HepG2 (cell line): ENCODE data around the gene CALD1. TPM values are rescaled to one million over a fixed set of nuclear protein-coding genes. Genes with fewer than 3 reads are reported as not detected.

Experiments
- ATAC-seq: fragments of 200-7000 bp; cut with Tn5 transposase; 3 replicates; pipeline ENCODE4 v1.9.1; 2020; ENCODE audit warnings: mild to moderate bottlenecking, moderate library complexity
- BruUV-seq: library from RNA; stranded (reverse); fragments of 400-500 nt; replicated peaks from 2 replicates; lab custom pipeline; 2021; lab: Mats Ljungman, UMichigan
- CTCF ChIA-PET: fragments of 300-600 bp; formaldehyde crosslinking; extraction: SDS; loops from one replicate; lab custom pipeline; 2021; ENCODE audit warnings: low total read pairs, inconsistent platforms, low intra/inter-chr PET ratio; lab: Yijun Ruan, JAX
- POLR2A ChIA-PET: fragments of 350-600 bp; sonication (Branson Sonifier 250); formaldehyde crosslinking; loops from one replicate; lab custom pipeline; 2020; ENCODE audit warnings: antibody characterized with exemption, inconsistent platforms; lab: Yijun Ruan, JAX
- DNase-seq: peaks from one replicate; pipeline ENCODE4 v3.0.0-alpha.2; 2015; ENCODE audit warnings: low spot score
- FAIRE-seq: peaks from 3 replicates; lab custom pipeline; 2011; peaks lifted over from hg19 to GRCh38; lab: Jason Lieb, UNC
- H2AFZ ChIP-seq: one replicate; pipeline ENCODE4 v1.6.1; 2011; ENCODE audit warnings: low read length, inconsistent platforms
- H3K27ac ChIP-seq: fragments of 300-600 bp; 3 replicates; pipeline ENCODE4 v1.8.0; 2011; ENCODE audit warnings: mixed run types, mild to moderate bottlenecking, mixed read lengths, low read length, inconsistent platforms; ENCODE audit not compliant: insufficient read depth; ENCODE audit errors: extremely low read length
- H3K27me3 ChIP-seq, 2 experiments: fragments of 200-600 bp in 1 of 2; 2 replicates in 1 of 2; 3 replicates in 1 of 2; pipeline versions ENCODE4 v1.6.0 to v1.8.0; 2011; ENCODE audit warnings: low read length in 2 of 2, mild to moderate bottlenecking in 2 of 2, moderate library complexity in 2 of 2, inconsistent platforms in 1 of 2; ENCODE audit not compliant: insufficient read depth in 2 of 2, control insufficient read depth in 1 of 2
- H3K36me3 ChIP-seq, 2 experiments: fragments of 200-600 bp in 1 of 2; replicated peaks in 1 of 2; 2 replicates in 1 of 2; 3 replicates in 1 of 2; pipeline versions ENCODE4 v1.5.1 to v1.8.0; 2011; ENCODE audit warnings: low read length in 2 of 2, inconsistent platforms in 1 of 2; ENCODE audit not compliant: insufficient read depth in 2 of 2, control insufficient read depth in 1 of 2
- H3K4me1 ChIP-seq: 2 replicates; pipeline ENCODE4 v1.5.1; 2012; ENCODE audit warnings: low read length, inconsistent platforms; ENCODE audit not compliant: insufficient read depth
- H3K4me2 ChIP-seq: 2 replicates; pipeline ENCODE4 v1.6.0; 2011; ENCODE audit warnings: low read depth, low read length, inconsistent platforms
- H3K4me3 ChIP-seq, 3 experiments: fragments of 200-600 bp in 1 of 3; sonication (generic), shearing (Covaris generic) in 1 of 3; replicated peaks in 1 of 3; 2 replicates each; pipeline ENCODE4 v1.5.1; 2011 to 2016; ENCODE audit warnings: low read length in 3 of 3, inconsistent platforms in 2 of 3, low read depth in 2 of 3, mild to moderate bottlenecking in 2 of 3, control low read depth in 1 of 3, mixed read lengths in 1 of 3; ENCODE audit not compliant: insufficient read depth in 1 of 3
- H3K79me2 ChIP-seq: one replicate; pipeline ENCODE4 v1.6.1; 2011; ENCODE audit warnings: low read length, inconsistent platforms; ENCODE audit not compliant: insufficient read depth
- H3K9ac ChIP-seq: 2 replicates; pipeline ENCODE4 v1.6.0; 2011; ENCODE audit warnings: mild to moderate bottlenecking, low read depth, low read length, inconsistent platforms; ENCODE audit not compliant: insufficient read depth
- H3K9me3 ChIP-seq: 2 replicates; pipeline ENCODE4 v1.5.1; 2012; ENCODE audit warnings: mild to moderate bottlenecking, low read length
- H4K20me1 ChIP-seq: 2 replicates; pipeline ENCODE4 v1.6.0; 2011; ENCODE audit warnings: inconsistent platforms, mild to moderate bottlenecking, low read length, moderate library complexity; ENCODE audit not compliant: insufficient read depth
- FOXO1 ChIP-seq: sonication (generic); formaldehyde crosslinking; IDR thresholded peaks from 2 replicates; pipeline ENCODE4 v1.4.0; 2020; ENCODE audit warnings: missing genetic modification reagents
- GATAD1 ChIP-seq: IDR thresholded peaks from 2 replicates; pipeline ENCODE4 v1.6.1; 2016; ENCODE audit warnings: missing genetic modification reagents, missing compliant biosample characterization
- GATAD2A ChIP-seq: IDR thresholded peaks from 2 replicates; pipeline ENCODE4 v1.6.1; 2016
- GZF1 ChIP-seq: sonication (generic); formaldehyde crosslinking; IDR thresholded peaks from 2 replicates; pipeline ENCODE4 v1.5.1; 2020; ENCODE audit warnings: mild to moderate bottlenecking, missing genetic modification reagents
- HNF4A ChIP-seq: sonication (generic); formaldehyde crosslinking; IDR thresholded peaks from 2 replicates; pipeline ENCODE4 v1.4.0; 2020; ENCODE audit warnings: missing genetic modification reagents
- HNF4G ChIP-seq, 2 experiments: sonication (generic) in 1 of 2; formaldehyde crosslinking in 1 of 2; IDR thresholded peaks; 2 replicates each; pipeline versions ENCODE4 v1.4.0 to v1.6.1; 2011 to 2020; ENCODE audit warnings: borderline replicate concordance in 2 of 2, low read depth in 2 of 2, mild to moderate bottlenecking in 2 of 2, low read length in 1 of 2, missing genetic modification reagents in 1 of 2, moderate library complexity in 1 of 2
- LCORL ChIP-seq, 2 experiments: fragments of 450-650 bp in 1 of 2; sonication (generic) in 1 of 2; formaldehyde crosslinking in 1 of 2; IDR thresholded peaks; 2 replicates each; pipeline versions ENCODE4 v1.5.0 to v1.6.1; 2017 to 2020; ENCODE audit warnings: antibody characterized with exemption in 1 of 2, missing genetic modification reagents in 1 of 2
- NCOR1 ChIP-seq: fragments of 200-600 bp; sonication (generic); IDR thresholded peaks from 2 replicates; pipeline ENCODE4 v1.7.0; 2017; ENCODE audit warnings: antibody characterized with exemption, low read length, borderline replicate concordance
- PAXIP1 ChIP-seq: sonication (generic); formaldehyde crosslinking; conservative IDR thresholded peaks from 2 replicates; pipeline ENCODE4 v1.4.0; 2020; ENCODE audit warnings: mild to moderate bottlenecking, missing genetic modification reagents, moderate library complexity
- SALL1 ChIP-seq: sonication (generic); formaldehyde crosslinking; IDR thresholded peaks from 2 replicates; pipeline ENCODE4 v1.8.0; 2022; ENCODE audit warnings: mild to moderate bottlenecking, missing genetic modification reagents
- SAP130 ChIP-seq: IDR thresholded peaks from 2 replicates; pipeline ENCODE4 v1.6.1; 2016; ENCODE audit warnings: low read depth
- ZMYM2 ChIP-seq: sonication (generic); formaldehyde crosslinking; IDR thresholded peaks from 2 replicates; pipeline ENCODE4 v1.8.0; 2022; ENCODE audit warnings: mild to moderate bottlenecking, missing genetic modification reagents
- ZNF343 ChIP-seq: sonication (generic); formaldehyde crosslinking; IDR thresholded peaks from 2 replicates; pipeline ENCODE4 v1.4.0; 2020; ENCODE audit warnings: mild to moderate bottlenecking, missing genetic modification reagents
- ZNF644 ChIP-seq: IDR thresholded peaks from 2 replicates; pipeline ENCODE4 v1.6.1; 2016; ENCODE audit warnings: low read depth
- WGBS: methylation state at CpG from one replicate; pipeline ENCODE4 v1.1.6; 2017; ENCODE audit warnings: low lambda C conversion rate; 5-methylcytosine and 5-hydroxymethylcytosine counted together
- in situ Hi-C: cut with HindIII; loops from 2 replicates; pipeline ENCODE4 v1.10.0; 2017; ENCODE audit warnings: low pct_unique_long_range_greater_than_20kb; ENCODE audit not compliant: extremely low pct_ligation_motif_present
- intact Hi-C: fragments of 100-400 bp; cut with micrococcal nuclease; formaldehyde crosslinking; loops from one replicate; pipeline ENCODE4 v1.10.0; 2022; ENCODE audit not compliant: unreplicated experiment
- polyA plus RNA-seq, 8 experiments: library from polyadenylated mRNA; depleted of rRNA in 3 of 8; stranded (reverse) in 7 of 8; unstranded in 1 of 8; fragments of >200 nt; fragmentation: Illumina TruSeq in 4 of 8; extraction: Trizol in 4 of 8; gene quantifications; 2 replicates each; pipeline versions ENCODE4 v1.2.1 to v1.2.3, GENCODE V29; 2011 to 2016; ENCODE audit warnings: low read depth in 4 of 8, missing spikeins in 1 of 8, mixed read lengths in 1 of 8; ENCODE audit not compliant: insufficient read depth in 1 of 8
- total RNA-seq, 5 experiments: library from RNA; depleted of rRNA; stranded (reverse); fragments of >200 nt; fragmentation: Illumina TruSeq; extraction: Trizol; gene quantifications; 2 replicates each; pipeline ENCODE4 v1.2.3, GENCODE V29; 2016; ENCODE audit warnings: low read depth in 1 of 5

The CALD1 gene
- total and polyA plus RNA-seq, 2 of the 13 experiments (the other 11 are each of a cell fraction or from before 2014, with no cell fraction given), result 53.0 to 112 TPM

- DNase-seq, result no peak
- no peak overlapping the region for H2AFZ ChIP-seq
- H3K4me1 ChIP-seq, result peaks cover 87% of the 10 kb centered on the region
- H3K79me2 ChIP-seq, result peaks cover 97% of the 10 kb centered on the region
- peak overlapping the region; percentile 98 for H3K27ac ChIP-seq
- in situ Hi-C loops, result no loop called here
- H3K36me3 ChIP-seq, result 0 out of 5 replicates have a peak, but pooled peaks cover 0 to 5% of the 10 kb centered on the region in 2 experiments
- H4K20me1 ChIP-seq, result no peaks in the 10 kb centered on the region
- no peaks in the 10 kb centered on the region for H3K9me3 ChIP-seq
- ChIA-PET POLR2A (no interaction called here), CTCF (no interaction called here)
- intact Hi-C loops, result loop anchor here (5.0 kb wide), 2 partner anchors 89 to 244 kb away; partner anchors contain the start of gene TMEM140
- BruUV-seq, result no TSS peak
- peak; percentile 24; the same call in 1 of the 2 replicates for TF ChIP-seq PAXIP1 (CRISPR knock-in tag)
- 0 out of 2 replicates have a peak, but pooled peaks have one; percentile 20 for TF ChIP-seq SAP130 (CRISPR knock-in tag)
- TF ChIP-seq ZMYM2 (CRISPR knock-in tag), result 0 out of 2 replicates have a peak, but pooled peaks have one; percentile 43
- TF ChIP-seq GATAD1, result 0 out of 2 replicates have a peak, but pooled peaks have one; percentile 10
- peak; percentile 69 for TF ChIP-seq HNF4A
- TF ChIP-seq NCOR1, result peak; percentile 49; the same call in 1 of the 2 replicates
- TF ChIP-seq GATAD2A (CRISPR knock-in tag), result 0 out of 2 replicates have a peak, but pooled peaks have one; percentile 14
- TF ChIP-seq ZNF343 (CRISPR knock-in tag), result no peak
- 0 out of 2 replicates have a peak, but pooled peaks have one; percentile 21 for TF ChIP-seq LCORL (IDR thresholded peaks at IDR 0.05)
- no peak for TF ChIP-seq LCORL (CRISPR knock-in tag; IDR thresholded peaks at IDR 0.05)
- 0 out of 2 replicates have a peak, but pooled peaks have one; percentile 23 for TF ChIP-seq GZF1 (CRISPR knock-in tag)
- TF ChIP-seq HNF4G (IDR thresholded peaks at IDR 0.05; ENCODE audit: borderline replicate concordance, low read depth, low read length), result peak; percentile 33; the same call in 1 of the 2 replicates
- TF ChIP-seq HNF4G (CRISPR knock-in tag; IDR thresholded peaks at IDR 0.05; ENCODE audit: borderline replicate concordance, low read depth), result no peak
- TF ChIP-seq FOXO1 (CRISPR knock-in tag), result no peak
- peak; percentile 54; the same call in 1 of the 2 replicates for TF ChIP-seq ZNF644 (CRISPR knock-in tag)
- no peak for TF ChIP-seq SALL1 (CRISPR knock-in tag)
- H3K27me3 ChIP-seq, result no peaks in the 10 kb centered on the region
- 96% methylated on average over 5 of the region's 5 CpGs for WGBS
- no peak for FAIRE-seq
- ATAC-seq, result no peak
- H3K4me3 ChIP-seq, result no peak overlapping the region
- no peak overlapping the region for H3K9ac ChIP-seq
- peak overlapping the region; percentile 95 for H3K4me2 ChIP-seq
These were observed 123.8 kb downstream of the CALD1 start for GRCh38 chr7:134903073-134903790.
